ENCODE data around the gene UQCC3. TPM values are rescaled to one million over a fixed set of nuclear protein-coding genes. Genes with fewer than 3 reads are reported as not detected.

The UQCC3 gene
- total and polyA plus RNA-seq, 2 of the 13 experiments (the other 11 are each of a cell fraction or from before 2014, with no cell fraction given) = 7.7 to 16.0 TPM

DNA sequence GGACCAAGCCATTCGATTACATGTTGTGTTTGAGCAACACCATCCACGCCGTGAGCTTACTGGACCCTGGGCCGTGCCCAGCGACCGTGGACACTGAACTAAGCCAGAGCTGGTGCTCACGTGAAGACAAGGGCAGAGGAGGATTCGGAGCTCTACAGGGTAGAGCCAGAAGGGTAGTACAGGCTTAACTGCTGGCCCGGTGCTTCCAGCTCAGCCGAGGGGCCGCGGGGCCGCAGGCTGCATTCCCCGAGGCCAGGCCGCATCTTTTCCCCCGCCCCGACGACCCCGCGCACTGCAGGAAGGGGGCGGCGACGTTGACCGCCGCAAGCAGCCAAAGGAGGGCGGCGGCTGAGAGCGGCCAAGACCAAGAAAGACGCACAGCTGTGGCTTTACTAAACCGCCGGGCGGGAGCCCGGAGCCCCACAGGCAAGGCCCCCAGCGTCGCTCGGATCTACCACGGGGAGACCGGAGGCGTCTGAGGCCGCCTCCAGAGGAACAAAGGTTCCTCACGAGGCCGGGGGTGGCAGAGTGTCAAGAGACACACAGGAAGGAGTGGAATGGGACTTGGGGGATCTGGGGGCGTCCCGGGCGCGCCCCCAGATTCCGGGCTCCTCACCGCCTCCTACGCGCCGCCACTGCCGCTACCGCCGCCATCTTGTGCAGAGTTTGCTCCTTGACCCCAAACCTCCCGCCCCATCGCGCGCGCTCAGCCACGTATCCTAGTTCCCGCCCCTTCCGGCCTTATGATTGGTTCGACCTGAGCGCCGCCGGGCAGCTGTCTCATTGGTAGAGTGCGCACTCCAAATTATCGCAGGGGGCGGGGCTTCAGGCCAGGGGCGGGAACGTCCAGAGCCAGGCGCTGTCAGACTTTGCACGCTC is 25.3 kb upstream of the UQCC3 start, which contains the start of gene GANAB (continued):
- no peak for TF ChIP-seq ZNF672 (CRISPR knock-in tag; IDR thresholded peaks at IDR 0.05)
- no peak for TF ChIP-seq NFIC (IDR thresholded peaks at IDR 0.05; ENCODE audit: low read length)
- peak; percentile 43; the same call in 1 of the 2 replicates for TF ChIP-seq YEATS4 (CRISPR knock-in tag; IDR thresholded peaks at IDR 0.05; ENCODE audit: borderline replicate concordance)
- peak in 1 of 2 experiments; percentile 89; a peak in 2 of 4 replicates for TF ChIP-seq KLF16 (CRISPR knock-in tag; IDR thresholded peaks at IDR 0.05)
- TF ChIP-seq, protein P1, sequence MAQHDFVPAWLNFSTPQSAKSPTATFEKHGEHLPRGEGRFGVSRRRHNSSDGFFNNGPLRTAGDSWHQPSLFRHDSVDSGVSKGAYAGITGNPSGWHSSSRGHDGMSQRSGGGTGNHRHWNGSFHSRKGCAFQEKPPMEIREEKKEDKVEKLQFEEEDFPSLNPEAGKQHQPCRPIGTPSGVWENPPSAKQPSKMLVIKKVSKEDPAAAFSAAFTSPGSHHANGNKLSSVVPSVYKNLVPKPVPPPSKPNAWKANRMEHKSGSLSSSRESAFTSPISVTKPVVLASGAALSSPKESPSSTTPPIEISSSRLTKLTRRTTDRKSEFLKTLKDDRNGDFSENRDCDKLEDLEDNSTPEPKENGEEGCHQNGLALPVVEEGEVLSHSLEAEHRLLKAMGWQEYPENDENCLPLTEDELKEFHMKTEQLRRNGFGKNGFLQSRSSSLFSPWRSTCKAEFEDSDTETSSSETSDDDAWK (CRISPR knock-in tag; IDR thresholded peaks at IDR 0.05) = no peak
- TF ChIP-seq, protein P2, sequence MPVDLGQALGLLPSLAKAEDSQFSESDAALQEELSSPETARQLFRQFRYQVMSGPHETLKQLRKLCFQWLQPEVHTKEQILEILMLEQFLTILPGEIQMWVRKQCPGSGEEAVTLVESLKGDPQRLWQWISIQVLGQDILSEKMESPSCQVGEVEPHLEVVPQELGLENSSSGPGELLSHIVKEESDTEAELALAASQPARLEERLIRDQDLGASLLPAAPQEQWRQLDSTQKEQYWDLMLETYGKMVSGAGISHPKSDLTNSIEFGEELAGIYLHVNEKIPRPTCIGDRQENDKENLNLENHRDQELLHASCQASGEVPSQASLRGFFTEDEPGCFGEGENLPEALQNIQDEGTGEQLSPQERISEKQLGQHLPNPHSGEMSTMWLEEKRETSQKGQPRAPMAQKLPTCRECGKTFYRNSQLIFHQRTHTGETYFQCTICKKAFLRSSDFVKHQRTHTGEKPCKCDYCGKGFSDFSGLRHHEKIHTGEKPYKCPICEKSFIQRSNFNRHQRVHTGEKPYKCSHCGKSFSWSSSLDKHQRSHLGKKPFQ (CRISPR knock-in tag; IDR thresholded peaks at IDR 0.05; ENCODE audit: insufficient replicate concordance) = no peak
- no peak for TF ChIP-seq NONO (IDR thresholded peaks at IDR 0.05)
- peak; percentile 87 for TF ChIP-seq NONO (CRISPR knock-in tag; conservative IDR thresholded peaks at IDR 0.05)
- peak; percentile 55; the same call in 1 of the 2 replicates for TF ChIP-seq MYNN (CRISPR knock-in tag; IDR thresholded peaks at IDR 0.05; ENCODE audit: low read depth)
- TF ChIP-seq, protein P3, sequence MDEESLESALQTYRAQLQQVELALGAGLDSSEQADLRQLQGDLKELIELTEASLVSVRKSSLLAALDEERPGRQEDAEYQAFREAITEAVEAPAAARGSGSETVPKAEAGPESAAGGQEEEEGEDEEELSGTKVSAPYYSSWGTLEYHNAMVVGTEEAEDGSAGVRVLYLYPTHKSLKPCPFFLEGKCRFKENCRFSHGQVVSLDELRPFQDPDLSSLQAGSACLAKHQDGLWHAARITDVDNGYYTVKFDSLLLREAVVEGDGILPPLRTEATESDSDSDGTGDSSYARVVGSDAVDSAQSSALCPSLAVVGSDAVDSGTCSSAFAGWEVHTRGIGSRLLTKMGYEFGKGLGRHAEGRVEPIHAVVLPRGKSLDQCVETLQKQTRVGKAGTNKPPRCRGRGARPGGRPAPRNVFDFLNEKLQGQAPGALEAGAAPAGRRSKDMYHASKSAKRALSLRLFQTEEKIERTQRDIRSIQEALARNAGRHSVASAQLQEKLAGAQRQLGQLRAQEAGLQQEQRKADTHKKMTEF (CRISPR knock-in tag; IDR thresholded peaks at IDR 0.05) = peak; percentile 79
- TF ChIP-seq, protein P4, sequence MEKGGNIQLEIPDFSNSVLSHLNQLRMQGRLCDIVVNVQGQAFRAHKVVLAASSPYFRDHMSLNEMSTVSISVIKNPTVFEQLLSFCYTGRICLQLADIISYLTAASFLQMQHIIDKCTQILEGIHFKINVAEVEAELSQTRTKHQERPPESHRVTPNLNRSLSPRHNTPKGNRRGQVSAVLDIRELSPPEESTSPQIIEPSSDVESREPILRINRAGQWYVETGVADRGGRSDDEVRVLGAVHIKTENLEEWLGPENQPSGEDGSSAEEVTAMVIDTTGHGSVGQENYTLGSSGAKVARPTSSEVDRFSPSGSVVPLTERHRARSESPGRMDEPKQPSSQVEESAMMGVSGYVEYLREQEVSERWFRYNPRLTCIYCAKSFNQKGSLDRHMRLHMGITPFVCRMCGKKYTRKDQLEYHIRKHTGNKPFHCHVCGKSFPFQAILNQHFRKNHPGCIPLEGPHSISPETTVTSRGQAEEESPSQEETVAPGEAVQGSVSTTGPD (CRISPR knock-in tag; IDR thresholded peaks at IDR 0.05) = no peak
- peak; percentile 45; the same call in 1 of the 2 replicates for TF ChIP-seq MYC (CRISPR knock-in tag; IDR thresholded peaks at IDR 0.05; ENCODE audit: borderline replicate concordance)
- TF ChIP-seq RBM39 (IDR thresholded peaks at IDR 0.05; ENCODE audit: low read depth, low read length, poor library complexity, severe bottlenecking) = peak; percentile 65
- TF ChIP-seq MAFG (CRISPR knock-in tag; IDR thresholded peaks at IDR 0.05) = no peak
- TF ChIP-seq ZBTB38 (CRISPR knock-in tag; IDR thresholded peaks at IDR 0.05) = peak; percentile 33; the same call in 1 of the 2 replicates
- peak; percentile 45; the same call in 1 of the 2 replicates for TF ChIP-seq RARA (CRISPR knock-in tag; IDR thresholded peaks at IDR 0.05)
- TF ChIP-seq ZNF766 (CRISPR knock-in tag; IDR thresholded peaks at IDR 0.05; ENCODE audit: borderline replicate concordance) = no peak
- TF ChIP-seq, protein P5, sequence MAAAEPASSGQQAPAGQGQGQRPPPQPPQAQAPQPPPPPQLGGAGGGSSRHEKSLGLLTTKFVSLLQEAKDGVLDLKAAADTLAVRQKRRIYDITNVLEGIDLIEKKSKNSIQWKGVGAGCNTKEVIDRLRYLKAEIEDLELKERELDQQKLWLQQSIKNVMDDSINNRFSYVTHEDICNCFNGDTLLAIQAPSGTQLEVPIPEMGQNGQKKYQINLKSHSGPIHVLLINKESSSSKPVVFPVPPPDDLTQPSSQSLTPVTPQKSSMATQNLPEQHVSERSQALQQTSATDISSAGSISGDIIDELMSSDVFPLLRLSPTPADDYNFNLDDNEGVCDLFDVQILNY (CRISPR knock-in tag; conservative IDR thresholded peaks at IDR 0.05) = peak; percentile 19; the same call in 1 of the 2 replicates
- peak; percentile 55; the same call in 1 of the 2 replicates for TF ChIP-seq CBX5 (CRISPR knock-in tag; IDR thresholded peaks at IDR 0.05; ENCODE audit: borderline replicate concordance)
- TF ChIP-seq NR2F6 (IDR thresholded peaks at IDR 0.05) = peak; percentile 80; the same call in 1 of the 2 replicates
- peak; percentile 85 for TF ChIP-seq NR2F6 (CRISPR knock-in tag; IDR thresholded peaks at IDR 0.05)
- TF ChIP-seq KAT7 (CRISPR knock-in tag; IDR thresholded peaks at IDR 0.05; ENCODE audit: borderline replicate concordance) = peak; percentile 75; the same call in 1 of the 2 replicates
